Adrenal gland (tissue), 12 donors: ENCODE data around the gene TRAPPC12. TPM values are rescaled to one million over a fixed set of nuclear protein-coding genes. Genes with fewer than 3 reads are reported as not detected.

ENCODE experiments used
- DNase-seq, 7 donors: peaks; one replicate each; pipeline ENCODE4 v3.0.0-alpha.2; 2019 to 2020
- H3K27ac ChIP-seq, 5 donors: fragments of 200-600 bp; sonication (generic) in 4 of 5; 1 replicate in 3 of 5; 2 replicates in 2 of 5; pipeline versions ENCODE4 v1.5.1 to v1.8.0; 2016 to 2020; ENCODE audit warnings: mild to moderate bottlenecking in 1 of 5
- H3K27me3 ChIP-seq: fragments of 200-600 bp; 2 replicates; pipeline ENCODE4 v1.8.0; 2021
- H3K36me3 ChIP-seq, 2 donors: fragments of 200-600 bp; replicated peaks in 1 of 2; 1 replicate in 1 of 2; 2 replicates in 1 of 2; pipeline versions ENCODE4 v1.5.1 to v1.8.0; 2018 to 2022
- H3K4me1 ChIP-seq, 2 donors: fragments of 200-600 bp; replicated peaks in 1 of 2; 1 replicate in 1 of 2; 2 replicates in 1 of 2; pipeline versions ENCODE4 v1.5.1 to v1.8.0; 2018 to 2021
- H3K4me3 ChIP-seq, 4 donors: fragments of 200-600 bp; sonication (generic) in 3 of 4; one replicate each; pipeline ENCODE4 v1.5.1; 2016 to 2018
- H3K9me3 ChIP-seq, 3 donors: fragments of 200-600 bp; sonication (generic) in 1 of 3; replicated peaks in 1 of 3; 1 replicate in 2 of 3; 2 replicates in 1 of 3; pipeline versions ENCODE4 v1.5.1 to v1.8.0; 2016 to 2021
- CTCF ChIP-seq, 6 experiments: fragments of 450-650 bp in 4 of 6; fragments of 200-600 bp in 2 of 6; sonication (generic) in 1 of 6; IDR thresholded peaks; 1 replicate in 5 of 6; 2 replicates in 1 of 6; pipeline versions ENCODE4 v1.5.1 to v1.8.0; 2016 to 2021; ENCODE audit warnings: antibody characterized with exemption in 6 of 6, mild to moderate bottlenecking in 2 of 6, moderate library complexity in 1 of 6
- POLR2A ChIP-seq, 2 donors: fragments of 450-650 bp; IDR thresholded peaks; one replicate each; pipeline ENCODE4 v1.6.1; 2017; ENCODE audit warnings: antibody characterized with exemption in 2 of 2, mild to moderate bottlenecking in 2 of 2, moderate library complexity in 1 of 2
- WGBS, 4 donors: extraction: QIAGEN DNeasy Blood & Tissue Kit in 2 of 4; methylation state at CpG; one replicate each; pipeline versions ENCODE4 v1.1.5 to v1.1.7; 2013 to 2017; 5-methylcytosine and 5-hydroxymethylcytosine counted together
- intact Hi-C, 2 donors: fragments of 100-400 bp; cut with DNase I; formaldehyde crosslinking; loops; one replicate each; pipeline versions ENCODE4 v1.14.1 to v1.15.0; 2022 to 2023
- polyA plus RNA-seq, 3 donors: library from polyadenylated mRNA; stranded (reverse); fragments of 200-250 nt in 2 of 3; fragments of 350-450 nt in 1 of 3; fragmentation: Illumina TruSeq in 1 of 3; extraction: RNeasy Lipid Tissue Mini Kit (QIAGEN cat#74804) in 1 of 3; gene quantifications; one replicate each; pipeline ENCODE4 v1.2.3, GENCODE V29; 2013 to 2014
- total RNA-seq, 9 donors: library from RNA; depleted of rRNA in 4 of 9; stranded (reverse); fragments of >200 nt in 4 of 9; fragments of 120-200 nt in 1 of 9; fragmentation: NEBNext Ultra II Directional in 1 of 9; extraction: Animal tissue kit (Norgen Biotek cat#: 25700) in 1 of 9; gene quantifications; one replicate each; pipeline versions ENCODE4 v1.1.0 to v1.2.4, GENCODE V29; 2013 to 2023
- donor health status: healthy with polysubstance abuse.
- donor health status: Bipolar disorder and iron deficiency.
- donor health status: DM: yes; HTN: yes; CAD: no.
- donor health status: DM: no; HTN: no; CAD: no.
- donor health status: DM: no; HTN: no; CAD: no.
- donor health status: DM: yes; HTN: yes; CAD: no.

The TRAPPC12 gene
- total and polyA plus RNA-seq, 12 donors: 58.3 to 334 (median 99.5) TPM

GRCh38 chr2:3503046-3503445, 123.6 kb downstream of the TRAPPC12 start:
- H3K27ac ChIP-seq: no peak overlapping the region
- 92 to 97% (median 94%) methylated on average over 14 of the region's 14 CpGs for WGBS, 4 donors
- peaks cover 0 to 44% of the 10 kb centered on the region in 2 donors for H3K36me3 ChIP-seq
- peaks cover 4% of the 10 kb centered on the region in 2 donors for H3K4me1 ChIP-seq
- DNase-seq: peak in 1 of 7 donors; percentile 39
- no peaks in the 10 kb centered on the region for H3K9me3 ChIP-seq
- no peak overlapping the region for H3K4me3 ChIP-seq
- H3K27me3 ChIP-seq: no peaks in the 10 kb centered on the region
- intact Hi-C loops: no loop called here
- no peak for TF ChIP-seq CTCF (IDR thresholded peaks at IDR 0.05)
- no peak for TF ChIP-seq POLR2A (IDR thresholded peaks at IDR 0.05)

GRCh38 chr2:3503483-3503882, 124.0 kb downstream of the TRAPPC12 start:
- TF ChIP-seq POLR2A (IDR thresholded peaks at IDR 0.05) (no peak), CTCF (IDR thresholded peaks at IDR 0.05) (no peak)
- peak in 1 of 7 donors; percentile 45 for DNase-seq
- 75 to 79% (median 78%) methylated on average over 11 to 13 of the region's 13 CpGs for WGBS, 4 donors
- intact Hi-C loops: no loop called here
- Histone ChIP-seq H3K4me1 (peaks cover 4% of the 10 kb centered on the region in 2 donors), H3K36me3 (peaks cover 0 to 39% of the 10 kb centered on the region in 2 donors), H3K27me3 (no peaks in the 10 kb centered on the region), H3K4me3 (no peak overlapping the region), H3K9me3 (no peaks in the 10 kb centered on the region), H3K27ac (no peak overlapping the region)

- 93 to 98% (median 95%) methylated on average over 5 of the region's 5 CpGs for WGBS, 4 donors
- H3K9me3 ChIP-seq: no peaks in the 10 kb centered on the region
- intact Hi-C loops: no loop called here
- H3K36me3 ChIP-seq: peaks cover 0 to 31% of the 10 kb centered on the region in 2 donors
- no peak overlapping the region for H3K27ac ChIP-seq
- no peaks in the 10 kb centered on the region for H3K27me3 ChIP-seq
- no peak overlapping the region for H3K4me3 ChIP-seq
- TF ChIP-seq CTCF (IDR thresholded peaks at IDR 0.05): no peak
- TF ChIP-seq POLR2A (IDR thresholded peaks at IDR 0.05): no peak
- DNase-seq: peak in 1 of 7 donors; percentile 5
- peaks cover 4% of the 10 kb centered on the region in 2 donors for H3K4me1 ChIP-seq
These were observed 125.2 kb downstream of the TRAPPC12 start for GRCh38 chr2:3504741-3505140.

GRCh38 chr2:3505771-3506170, 126.3 kb downstream of the TRAPPC12 start:
- no peak for TF ChIP-seq CTCF (IDR thresholded peaks at IDR 0.05)
- TF ChIP-seq POLR2A (IDR thresholded peaks at IDR 0.05): no peak
- no peaks in the 10 kb centered on the region for H3K9me3 ChIP-seq
- WGBS, 4 donors: 43 to 51% (median 48%) methylated on average over 4 of the region's 4 CpGs
- peak in 5 of 7 donors; percentile 29 to 68 (median 57) for DNase-seq
- no peak overlapping the region for H3K27ac ChIP-seq
- peaks cover 4% of the 10 kb centered on the region in 2 donors for H3K4me1 ChIP-seq
- H3K36me3 ChIP-seq: peaks cover 0 to 31% of the 10 kb centered on the region in 2 donors
- intact Hi-C loops: no loop called here
- no peak overlapping the region for H3K4me3 ChIP-seq
- no peaks in the 10 kb centered on the region for H3K27me3 ChIP-seq
